Body of pancreas (tissue), 4 donors: ENCODE results near the gene TMA7.

ENCODE experiments used
- POLR2A ChIP-seq, 3 donors: fragments of 450-650 bp; IDR thresholded peaks; one replicate each; pipeline ENCODE4 v1.6.1; 2016; ENCODE audit warnings: antibody characterized with exemption in 3 of 3, mild to moderate bottlenecking in 2 of 3
- TF ChIP-seq, protein P1 (sequence below), 7 experiments: fragments of 450-650 bp in 4 of 7; fragments of 200-600 bp in 3 of 7; sonication (generic) in 3 of 7; IDR thresholded peaks; one replicate each; pipeline ENCODE4 v1.5.1; 2016 to 2019; ENCODE audit warnings: antibody characterized with exemption in 7 of 7

DNA sequence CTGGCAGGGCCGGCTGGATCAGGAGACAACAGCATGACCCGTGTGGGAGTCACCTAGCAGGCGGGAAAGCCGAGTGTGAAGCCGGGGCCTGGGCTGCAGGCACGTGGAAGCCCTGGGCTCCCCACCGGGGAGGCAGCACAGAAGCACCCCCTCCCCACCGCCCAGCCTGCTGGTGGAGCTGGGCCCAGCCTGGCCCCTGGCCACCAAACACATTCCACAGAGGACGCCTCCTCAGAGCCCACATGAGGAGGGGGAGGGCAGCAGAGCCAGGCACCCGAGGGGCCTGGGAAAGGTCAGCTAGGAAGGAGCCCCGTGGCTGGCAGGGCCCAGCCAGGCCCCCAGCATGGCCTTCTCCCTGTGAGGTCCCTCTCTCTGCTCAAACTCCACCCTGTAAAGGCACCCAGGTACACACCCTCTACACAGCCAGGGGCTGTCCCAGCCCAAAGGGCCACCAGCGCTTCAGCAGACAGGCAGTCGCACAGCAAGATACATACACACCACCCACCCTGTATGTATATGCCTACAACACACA, 14.7 kb upstream of the TMA7 start:
- TF ChIP-seq, protein P1, sequence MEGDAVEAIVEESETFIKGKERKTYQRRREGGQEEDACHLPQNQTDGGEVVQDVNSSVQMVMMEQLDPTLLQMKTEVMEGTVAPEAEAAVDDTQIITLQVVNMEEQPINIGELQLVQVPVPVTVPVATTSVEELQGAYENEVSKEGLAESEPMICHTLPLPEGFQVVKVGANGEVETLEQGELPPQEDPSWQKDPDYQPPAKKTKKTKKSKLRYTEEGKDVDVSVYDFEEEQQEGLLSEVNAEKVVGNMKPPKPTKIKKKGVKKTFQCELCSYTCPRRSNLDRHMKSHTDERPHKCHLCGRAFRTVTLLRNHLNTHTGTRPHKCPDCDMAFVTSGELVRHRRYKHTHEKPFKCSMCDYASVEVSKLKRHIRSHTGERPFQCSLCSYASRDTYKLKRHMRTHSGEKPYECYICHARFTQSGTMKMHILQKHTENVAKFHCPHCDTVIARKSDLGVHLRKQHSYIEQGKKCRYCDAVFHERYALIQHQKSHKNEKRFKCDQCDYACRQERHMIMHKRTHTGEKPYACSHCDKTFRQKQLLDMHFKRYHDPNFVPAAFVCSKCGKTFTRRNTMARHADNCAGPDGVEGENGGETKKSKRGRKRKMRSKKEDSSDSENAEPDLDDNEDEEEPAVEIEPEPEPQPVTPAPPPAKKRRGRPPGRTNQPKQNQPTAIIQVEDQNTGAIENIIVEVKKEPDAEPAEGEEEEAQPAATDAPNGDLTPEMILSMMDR (IDR thresholded peaks at IDR 0.05), result no peak
- peak in 2 of 3 donors; percentile 62 to 64 for TF ChIP-seq POLR2A (IDR thresholded peaks at IDR 0.05)
